ENCODE measurements around the gene TNS2. TPM values are rescaled to one million over a fixed set of nuclear protein-coding genes. Genes with fewer than 3 reads are reported as not detected.

Gene TNS2
- total and polyA plus RNA-seq, 2 of the 13 experiments (the other 11 are each of a cell fraction or from before 2014, with no cell fraction given), result 8.9 to 20.4 TPM

DNA sequence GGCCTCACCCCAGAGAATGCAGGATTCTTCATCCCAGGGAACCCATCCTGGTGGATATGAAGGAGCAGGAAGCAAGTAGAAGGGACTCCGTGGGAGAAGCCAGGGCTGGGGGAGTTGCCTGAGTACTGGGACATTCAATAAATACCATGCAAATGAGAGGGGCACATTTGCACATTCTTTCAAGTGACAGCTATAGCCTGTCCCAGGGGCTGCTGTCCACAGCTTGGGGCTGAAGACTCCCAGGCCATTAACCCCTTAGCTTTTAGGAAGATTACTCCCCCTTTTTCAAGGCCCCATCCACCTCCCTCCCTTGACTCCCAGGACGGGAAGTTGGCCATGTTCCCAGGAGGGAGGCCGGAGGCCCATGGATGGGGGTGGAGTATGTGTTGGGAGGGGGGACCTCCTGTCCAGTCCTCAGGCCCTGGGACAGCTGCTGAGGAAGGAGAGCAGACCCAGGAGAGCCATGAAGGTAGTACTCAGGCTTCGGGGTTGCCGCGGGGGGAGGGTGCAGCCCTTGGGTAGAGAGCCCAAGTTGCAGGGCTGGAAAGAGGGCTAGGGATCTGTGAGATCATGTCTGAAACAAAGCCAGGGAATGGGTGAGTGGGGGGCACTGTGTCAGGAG is 974 bp upstream of the TNS2 start (continued):
- TF ChIP-seq MEIS2 (CRISPR knock-in tag; IDR thresholded peaks at IDR 0.05) (0 out of 2 replicates have a peak, but pooled peaks have one; percentile 4), PHF20 (CRISPR knock-in tag; IDR thresholded peaks at IDR 0.05) (0 out of 2 replicates have a peak, but pooled peaks have one; percentile 2), ZSCAN31 (CRISPR knock-in tag; IDR thresholded peaks at IDR 0.05; ENCODE audit: low read depth) (0 out of 2 replicates have a peak, but pooled peaks have one; percentile 32), ZFP90 (CRISPR knock-in tag; IDR thresholded peaks at IDR 0.05; ENCODE audit: borderline replicate concordance) (0 out of 2 replicates have a peak, but pooled peaks have one; percentile 51), BORCS8-MEF2B (CRISPR knock-in tag; IDR thresholded peaks at IDR 0.05) (0 out of 2 replicates have a peak, but pooled peaks have one; percentile 2), ARID3A (IDR thresholded peaks at IDR 0.05; ENCODE audit: low read depth, low read length) (no peak), SP1 (IDR thresholded peaks at IDR 0.05) (no peak), SP1 (CRISPR knock-in tag; IDR thresholded peaks at IDR 0.05) (no peak), TSC22D2 (CRISPR knock-in tag; IDR thresholded peaks at IDR 0.05; ENCODE audit: borderline replicate concordance) (no peak), HHEX (CRISPR knock-in tag; IDR thresholded peaks at IDR 0.05) (no peak), EP300 (IDR thresholded peaks at IDR 0.05; ENCODE audit: low read depth in 2 of 2, low read length in 2 of 2) (no peak), EP300 (CRISPR knock-in tag; IDR thresholded peaks at IDR 0.05; ENCODE audit: borderline replicate concordance) (no peak), ZNF746 (CRISPR knock-in tag; IDR thresholded peaks at IDR 0.05) (peak; percentile 30; the same call in 1 of the 2 replicates), ISL2 (CRISPR knock-in tag; IDR thresholded peaks at IDR 0.05) (no peak), GABPA (IDR thresholded peaks at IDR 0.05; ENCODE audit: low read depth, low read length) (no peak), GABPA (CRISPR knock-in tag; IDR thresholded peaks at IDR 0.05; ENCODE audit: low read depth) (no peak), FOXK1 (CRISPR knock-in tag; IDR thresholded peaks at IDR 0.05; ENCODE audit: borderline replicate concordance, low read depth) (no peak), HOXD1 (CRISPR knock-in tag; IDR thresholded peaks at IDR 0.05) (no peak; the same call in 1 of the 2 replicates), GTF2F1 (IDR thresholded peaks at IDR 0.05; ENCODE audit: low read length) (no peak), ATF7 (IDR thresholded peaks at IDR 0.05) (no peak), ATF7 (CRISPR knock-in tag; IDR thresholded peaks at IDR 0.05) (no peak; the same call in 1 of the 2 replicates), NR2F2 (IDR thresholded peaks at IDR 0.05; ENCODE audit: borderline replicate concordance, low read depth) (no peak), HMGXB4 (CRISPR knock-in tag; IDR thresholded peaks at IDR 0.05; ENCODE audit: borderline replicate concordance in 1 of 2, low read depth in 1 of 2) (no peak; a peak in 1 of 4 replicates), NFIC (IDR thresholded peaks at IDR 0.05; ENCODE audit: low read length) (no peak), ZNF496 (CRISPR knock-in tag; IDR thresholded peaks at IDR 0.05; ENCODE audit: insufficient replicate concordance) (no peak)
- TF ChIP-seq, protein P1, sequence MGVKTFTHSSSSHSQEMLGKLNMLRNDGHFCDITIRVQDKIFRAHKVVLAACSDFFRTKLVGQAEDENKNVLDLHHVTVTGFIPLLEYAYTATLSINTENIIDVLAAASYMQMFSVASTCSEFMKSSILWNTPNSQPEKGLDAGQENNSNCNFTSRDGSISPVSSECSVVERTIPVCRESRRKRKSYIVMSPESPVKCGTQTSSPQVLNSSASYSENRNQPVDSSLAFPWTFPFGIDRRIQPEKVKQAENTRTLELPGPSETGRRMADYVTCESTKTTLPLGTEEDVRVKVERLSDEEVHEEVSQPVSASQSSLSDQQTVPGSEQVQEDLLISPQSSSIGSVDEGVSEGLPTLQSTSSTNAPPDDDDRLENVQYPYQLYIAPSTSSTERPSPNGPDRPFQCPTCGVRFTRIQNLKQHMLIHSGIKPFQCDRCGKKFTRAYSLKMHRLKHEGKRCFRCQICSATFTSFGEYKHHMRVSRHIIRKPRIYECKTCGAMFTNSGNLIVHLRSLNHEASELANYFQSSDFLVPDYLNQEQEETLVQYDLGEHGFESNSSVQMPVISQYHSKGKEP (CRISPR knock-in tag; IDR thresholded peaks at IDR 0.05), result no peak
- TF ChIP-seq, protein P2, sequence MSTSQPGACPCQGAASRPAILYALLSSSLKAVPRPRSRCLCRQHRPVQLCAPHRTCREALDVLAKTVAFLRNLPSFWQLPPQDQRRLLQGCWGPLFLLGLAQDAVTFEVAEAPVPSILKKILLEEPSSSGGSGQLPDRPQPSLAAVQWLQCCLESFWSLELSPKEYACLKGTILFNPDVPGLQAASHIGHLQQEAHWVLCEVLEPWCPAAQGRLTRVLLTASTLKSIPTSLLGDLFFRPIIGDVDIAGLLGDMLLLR (CRISPR knock-in tag; IDR thresholded peaks at IDR 0.05), result no peak

Measured in HepG2 (cell line).